Activated CD8-positive, alpha-beta T cell treated with anti-CD3 and anti-CD28 coated beads for 36 hours (primary cell): Measurements from ENCODE around the gene DNAJC25. TPM values are rescaled to one million over a fixed set of nuclear protein-coding genes. Genes with fewer than 3 reads are reported as not detected.

Source experiments
- ATAC-seq: fragments of 200-7000 bp; cut with Tn5 transposase; one replicate; pipeline ENCODE4 v1.10.0; 2021; ENCODE audit warnings: mild to moderate bottlenecking, moderate library complexity
- CTCF ChIA-PET: fragments of 350-600 bp; sonication (Branson Sonifier 250); formaldehyde crosslinking; loops from one replicate; lab custom pipeline; 2021; ENCODE audit warnings: antibody characterized with exemption; lab: Charles Lee
- POLR2A ChIA-PET: fragments of 350-600 bp; sonication (Branson Sonifier 250); formaldehyde crosslinking; loops from one replicate; lab custom pipeline; 2021; ENCODE audit warnings: antibody characterized with exemption; lab: Charles Lee
- DNase-seq: peaks from one replicate; pipeline ENCODE4 v3.0.0-alpha.2; 2020
- H3K27ac Mint-ChIP-seq: one replicate; pipeline ENCODE4 v1.8.0; 2021; ENCODE audit warnings: mild to moderate bottlenecking, mixed read lengths
- H3K27me3 Mint-ChIP-seq: one replicate; pipeline ENCODE4 v1.8.0; 2021; ENCODE audit warnings: mixed read lengths
- H3K36me3 Mint-ChIP-seq: one replicate; pipeline ENCODE4 v1.8.0; 2021; ENCODE audit warnings: low read depth, mixed read lengths
- H3K4me1 Mint-ChIP-seq: one replicate; pipeline ENCODE4 v1.8.0; 2021; ENCODE audit warnings: low read depth, mixed read lengths
- H3K4me3 Mint-ChIP-seq: one replicate; pipeline ENCODE4 v1.8.0; 2021; ENCODE audit warnings: mild to moderate bottlenecking, moderate library complexity, mixed read lengths
- H3K9me3 Mint-ChIP-seq: one replicate; pipeline ENCODE4 v1.8.0; 2021; ENCODE audit warnings: mixed read lengths
- CTCF ChIP-seq: fragments of 200-600 bp; IDR thresholded peaks from one replicate; pipeline ENCODE4 v1.8.0; 2022; ENCODE audit warnings: antibody characterized with exemption, mild to moderate bottlenecking
- intact Hi-C: fragments of 100-400 bp; cut with micrococcal nuclease; formaldehyde crosslinking; loops from one replicate; pipeline ENCODE4 v1.10.0; 2022
- total RNA-seq, 2 experiments: library from RNA; stranded (reverse); gene quantifications; one replicate each; pipeline ENCODE4 v1.2.3, GENCODE V29; 2021

DNAJC25 gene
- total RNA-seq, 2 experiments from 2014 or later: 9.6 to 11.0 TPM

- Mint-ChIP-seq H3K4me1 (no peaks in the 10 kb centered on the region), H3K9me3 (no peaks in the 10 kb centered on the region), H3K27me3 (no peaks in the 10 kb centered on the region), H3K4me3 (no peak overlapping the region), H3K36me3 (peaks cover 43% of the 10 kb centered on the region), H3K27ac (no peak overlapping the region)
- ATAC-seq: no peak
- DNase-seq: no peak
- intact Hi-C loops: no loop called here
- CTCF ChIA-PET: interaction anchor here (1.0 to 1.2 kb wide), 2 partner anchors 23 to 70 kb away, joined by 3 read pairs; no protein-coding TSS in a partner anchor
- no peak for TF ChIP-seq CTCF
- POLR2A ChIA-PET: interaction anchor here (0.6 kb wide), 1 partner anchor 288 kb away, joined by 3 read pairs; no protein-coding TSS in a partner anchor
Measured at GRCh38 chr9:111649016-111649415, 17.9 kb downstream of the DNAJC25 start.

- ATAC-seq (no peak), DNase-seq (no peak)
- Mint-ChIP-seq H3K4me3 (no peak overlapping the region), H3K27ac (no peak overlapping the region), H3K27me3 (peaks cover 3% of the 10 kb centered on the region), H3K36me3 (peaks cover 13% of the 10 kb centered on the region), H3K4me1 (peaks cover 9% of the 10 kb centered on the region), H3K9me3 (no peaks in the 10 kb centered on the region)
- ChIA-PET POLR2A (no interaction called here), CTCF (interaction anchor here (1.1 kb wide), 1 partner anchor 10 kb away, joined by 3 read pairs; no protein-coding TSS in a partner anchor)
- TF ChIP-seq CTCF: no peak
- intact Hi-C loops: no loop called here
Measured at GRCh38 chr9:111657051-111657450, 25.9 kb downstream of the DNAJC25 start.

- peaks cover 3% of the 10 kb centered on the region for H3K27me3 Mint-ChIP-seq
- ChIA-PET POLR2A (no interaction called here), CTCF (interaction anchor here (1.1 kb wide), 1 partner anchor 100 kb away, joined by 3 read pairs; no protein-coding TSS in a partner anchor)
- H3K27ac Mint-ChIP-seq: no peak overlapping the region
- intact Hi-C loops: no loop called here
- H3K4me3 Mint-ChIP-seq: no peak overlapping the region
- ATAC-seq (no peak), DNase-seq (no peak)
- no peak for TF ChIP-seq CTCF
- H3K4me1 Mint-ChIP-seq: peaks cover 22% of the 10 kb centered on the region
- H3K36me3 Mint-ChIP-seq: peaks cover 13% of the 10 kb centered on the region
- no peaks in the 10 kb centered on the region for H3K9me3 Mint-ChIP-seq
Measured at GRCh38 chr9:111658943-111659342, 27.8 kb downstream of the DNAJC25 start.

DNA sequence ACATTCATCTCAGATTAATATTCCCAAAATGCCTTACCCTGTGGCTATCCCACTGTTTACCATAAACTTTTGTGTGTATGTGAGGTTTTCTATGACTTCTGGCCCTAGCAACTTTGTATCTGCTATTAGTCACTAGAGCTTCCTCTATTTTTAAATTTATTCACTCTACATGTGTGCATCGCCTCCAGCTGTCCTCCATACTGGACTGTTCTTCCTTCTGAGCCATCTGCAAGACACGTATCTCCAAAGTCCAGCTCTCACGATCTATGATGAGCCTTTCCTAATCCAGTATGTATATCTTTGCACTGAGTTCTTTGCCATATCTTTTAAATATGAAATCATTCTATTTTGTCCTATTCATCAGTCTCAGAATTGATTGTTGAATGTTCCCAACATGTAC lies 28.6 kb downstream of the DNAJC25 start:
- Mint-ChIP-seq H3K4me1 (peaks cover 29% of the 10 kb centered on the region), H3K36me3 (peaks cover 10% of the 10 kb centered on the region), H3K4me3 (no peak overlapping the region), H3K9me3 (no peaks in the 10 kb centered on the region), H3K27ac (no peak overlapping the region), H3K27me3 (peaks cover 3% of the 10 kb centered on the region)
- DNase-seq (no peak), ATAC-seq (no peak)
- intact Hi-C loops: loop anchor here (5.0 kb wide), 1 partner anchor 32 kb away; no protein-coding TSS in a partner anchor
- ChIA-PET CTCF (interaction anchor here (1.1 kb wide), 2 partner anchors 65 to 99 kb away, joined by 3 read pairs; no protein-coding TSS in a partner anchor), POLR2A (no interaction called here)
- TF ChIP-seq CTCF: no peak

- Mint-ChIP-seq H3K4me1 (peaks cover 33% of the 10 kb centered on the region), H3K27ac (peak within 1 kb of the TSS; percentile 91), H3K27me3 (peaks cover 3% of the 10 kb centered on the region), H3K36me3 (peaks cover 14% of the 10 kb centered on the region), H3K9me3 (no peaks in the 10 kb centered on the region), H3K4me3 (peak within 1 kb of the TSS; percentile 93)
- ATAC-seq (peak; percentile 96), DNase-seq (peak; percentile 70)
- no peak for TF ChIP-seq CTCF
- CTCF ChIA-PET: interaction anchor here (0.9 kb wide), 1 partner anchor 63 kb away, joined by 5 read pairs; no protein-coding TSS in a partner anchor
- POLR2A ChIA-PET: interaction anchor here (0.6 to 0.8 kb wide), 3 partner anchors 10 to 30 kb away, joined by 3 to 7 read pairs (median 3); partner anchors contain the start of gene DNAJC25
- intact Hi-C loops: loop anchor here (5.0 kb wide), 1 partner anchor 34 kb away; no protein-coding TSS in a partner anchor
Measured at GRCh38 chr9:111661150-111661801, 30.1 kb downstream of the DNAJC25 start, which contains the start of gene GNG10. Gene GNG10, plus strand, starts transcription at chr9:111661605. Its CDS starts 30 bp downstream, at chr9:111661635.
